ENCODE measurements around the gene PXN. TPM values are rescaled to one million over a fixed set of nuclear protein-coding genes. Genes with fewer than 3 reads are reported as not detected.

The PXN gene
- total and polyA plus RNA-seq, 10 donors: 22.3 to 161 (median 114) TPM

- intact Hi-C loops (cut with DNase I; ENCODE audit: low total_unique reads): no loop called here
- Histone ChIP-seq H3K9me3 (no peaks in the 10 kb centered on the region), H3K4me3 (no peak overlapping the region), H3K27me3 (replicated peaks in 1 of 7) (no peaks in the 10 kb centered on the region), H3K27ac (no peak overlapping the region), H3K4me1 (peaks cover 13 to 78% (median 40%) of the 10 kb centered on the region in 6 donors), H3K36me3 (peaks cover 0 to 74% (median 49%) of the 10 kb centered on the region in 6 donors)
- 69 to 82% (median 78%) methylated on average over 7 of the region's 7 CpGs for WGBS, 5 donors
- TF ChIP-seq POLR2A (IDR thresholded peaks at IDR 0.05) (no peak), CTCF (IDR thresholded peaks at IDR 0.05 in 8 of 11, conservative IDR thresholded peaks at IDR 0.05 in 3 of 11) (no peak), POLR2AphosphoS5 (IDR thresholded peaks at IDR 0.05) (no peak)
- DNase-seq: no peak
Observed at GRCh38 chr12:120190985-120191480, 74.5 kb downstream of the PXN start.

- DNase-seq: no peak
- Histone ChIP-seq H3K4me3 (no peak overlapping the region), H3K27ac (no peak overlapping the region), H3K36me3 (peaks cover 0 to 74% (median 50%) of the 10 kb centered on the region in 6 donors), H3K27me3 (replicated peaks in 1 of 7) (no peaks in the 10 kb centered on the region), H3K9me3 (no peaks in the 10 kb centered on the region), H3K4me1 (peaks cover 13 to 72% (median 34%) of the 10 kb centered on the region in 6 donors)
- no peak for TF ChIP-seq POLR2AphosphoS5 (IDR thresholded peaks at IDR 0.05)
- TF ChIP-seq CTCF (IDR thresholded peaks at IDR 0.05 in 8 of 11, conservative IDR thresholded peaks at IDR 0.05 in 3 of 11): no peak
- TF ChIP-seq POLR2A (IDR thresholded peaks at IDR 0.05): no peak
- 90 to 93% (median 91%) methylated on average over 5 of the region's 5 CpGs for WGBS, 5 donors
- intact Hi-C loops (cut with DNase I; ENCODE audit: low total_unique reads): no loop called here
Observed at GRCh38 chr12:120190386-120190785, 75.1 kb downstream of the PXN start.

- H3K36me3 ChIP-seq: peaks cover 6 to 100% (median 87%) of the 10 kb centered on the region in 6 donors
- H3K9me3 ChIP-seq: no peaks in the 10 kb centered on the region
- peaks cover 0 to 39% (median 6%) of the 10 kb centered on the region in 6 donors for H3K4me1 ChIP-seq
- no peak for TF ChIP-seq POLR2AphosphoS5 (IDR thresholded peaks at IDR 0.05)
- no peak for TF ChIP-seq CTCF (IDR thresholded peaks at IDR 0.05 in 8 of 11, conservative IDR thresholded peaks at IDR 0.05 in 3 of 11)
- no peak for TF ChIP-seq POLR2A (IDR thresholded peaks at IDR 0.05)
- intact Hi-C loops (cut with DNase I; ENCODE audit: low total_unique reads): no loop called here
- no peaks in the 10 kb centered on the region for H3K27me3 ChIP-seq (replicated peaks in 1 of 7)
- no peak overlapping the region for H3K27ac ChIP-seq
- DNase-seq: no peak
- 85 to 97% (median 92%) methylated on average over 4 of the region's 4 CpGs for WGBS, 5 donors
- H3K4me3 ChIP-seq: no peak overlapping the region
Observed at GRCh38 chr12:120186654-120187053, 78.9 kb downstream of the PXN start.

GRCh38 chr12:120183211-120183631 is 82.3 kb downstream of the PXN start:
- no peak for TF ChIP-seq POLR2A (IDR thresholded peaks at IDR 0.05)
- TF ChIP-seq POLR2AphosphoS5 (IDR thresholded peaks at IDR 0.05): no peak
- no peak for TF ChIP-seq CTCF (IDR thresholded peaks at IDR 0.05 in 8 of 11, conservative IDR thresholded peaks at IDR 0.05 in 3 of 11)
- Histone ChIP-seq H3K4me1 (peaks cover 0 to 22% (median 0%) of the 10 kb centered on the region in 6 donors), H3K9me3 (no peaks in the 10 kb centered on the region), H3K27me3 (replicated peaks in 1 of 7) (no peaks in the 10 kb centered on the region), H3K36me3 (peaks cover 6 to 100% (median 95%) of the 10 kb centered on the region in 6 donors), H3K27ac (no peak overlapping the region), H3K4me3 (no peak overlapping the region)
- DNase-seq: no peak
- intact Hi-C loops (cut with DNase I; ENCODE audit: low total_unique reads): no loop called here
- WGBS, 5 donors: 84 to 96% (median 93%) methylated on average over 4 to 5 of the region's 5 CpGs
